ENCODE data around the gene COBLL1.
"Not testable (repeated sequence)": the region's sequence is repeated elsewhere in the genome, so short reads cannot be mapped to it uniquely, and the experiment has no call there.

The COBLL1 gene

DNA sequence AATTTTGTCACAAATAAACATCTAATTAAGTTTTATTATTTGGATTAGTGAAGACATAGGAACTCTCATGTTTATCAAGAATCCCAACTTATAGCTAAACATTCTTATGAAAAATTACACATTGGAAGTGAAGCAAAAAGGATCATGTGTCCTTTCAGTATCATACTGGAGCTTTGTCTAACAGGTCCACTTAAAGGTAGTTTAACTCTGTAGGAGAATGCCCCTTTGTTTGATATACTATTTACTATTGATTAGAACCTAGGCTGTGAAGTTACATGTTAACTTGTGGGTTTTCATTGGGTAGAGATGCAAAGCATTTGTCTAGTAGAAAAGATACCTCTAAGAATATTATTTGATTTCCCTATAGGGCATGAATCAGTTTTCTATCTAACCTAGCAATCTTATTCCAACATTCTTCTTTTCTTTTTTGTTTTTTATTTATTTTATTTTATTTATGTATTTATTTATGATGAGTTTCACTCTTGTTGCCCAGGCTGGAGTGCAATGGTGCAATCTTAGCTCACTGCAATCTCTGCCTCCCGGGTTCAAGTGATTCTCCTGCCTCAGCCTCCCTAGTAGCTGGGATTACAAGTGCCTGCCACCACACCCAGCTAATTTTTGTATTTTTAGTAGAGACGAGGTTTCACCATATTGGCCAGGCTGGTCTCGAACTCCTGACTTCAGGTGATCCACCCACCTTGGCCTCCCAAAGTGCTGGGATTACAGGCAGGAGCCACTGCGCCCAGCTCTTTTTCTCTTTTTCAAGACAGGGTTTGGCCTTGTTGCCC, 18.5 kb upstream of the COBLL1 start:
- not testable (repeated sequence) for DNase-seq (ENCODE audit: low read depth in 2 of 2)

DNA sequence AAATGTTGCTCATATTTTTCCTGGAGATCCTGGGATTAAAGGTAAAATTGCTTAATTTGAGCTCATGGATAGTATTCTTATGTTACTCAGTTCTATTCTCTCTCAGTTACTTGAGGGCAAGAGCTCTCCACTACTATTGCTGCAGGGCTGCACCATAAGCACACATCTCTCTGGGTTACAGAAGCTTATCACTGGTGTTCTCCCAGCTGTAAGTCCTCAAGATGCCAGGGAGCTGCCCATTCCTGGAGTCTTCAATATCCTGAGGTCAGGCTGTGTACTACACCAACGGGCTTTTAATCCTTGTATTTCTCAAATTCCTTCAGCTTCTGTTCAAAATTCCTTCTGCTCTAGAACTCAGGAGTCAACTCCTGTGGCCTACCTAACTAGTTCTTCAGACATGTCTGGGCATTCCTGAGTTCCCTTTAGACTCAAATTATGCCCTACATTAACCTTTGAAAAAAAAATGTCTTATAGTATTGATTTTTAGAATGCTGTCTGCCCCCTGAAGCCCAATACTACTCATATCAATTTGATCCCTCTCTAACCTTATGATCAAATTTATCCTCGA, 17.7 kb upstream of the COBLL1 start:
- DNase-seq (ENCODE audit: low read depth in 2 of 2), result no peak

DNA sequence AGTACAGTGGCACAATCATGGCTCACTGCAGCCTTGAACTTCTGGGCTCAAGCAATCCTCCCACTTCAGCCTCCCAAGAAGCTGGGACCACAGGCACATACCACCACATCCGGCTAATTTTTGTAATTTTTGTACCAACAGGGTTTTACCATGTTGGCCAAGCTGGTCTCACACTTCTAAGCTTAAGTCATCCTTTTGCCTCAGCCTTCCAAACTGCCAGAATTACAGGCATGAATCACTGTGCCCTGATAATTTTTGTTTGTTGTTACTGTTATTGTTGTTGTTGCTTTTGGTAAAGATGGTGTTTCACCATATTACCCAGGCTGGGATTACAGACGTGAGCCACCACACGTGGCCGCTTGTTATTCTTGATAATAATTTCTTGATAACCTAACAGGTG, 10.5 kb upstream of the COBLL1 start:
- DNase-seq (ENCODE audit: low read depth in 2 of 2), result no peak

DNA sequence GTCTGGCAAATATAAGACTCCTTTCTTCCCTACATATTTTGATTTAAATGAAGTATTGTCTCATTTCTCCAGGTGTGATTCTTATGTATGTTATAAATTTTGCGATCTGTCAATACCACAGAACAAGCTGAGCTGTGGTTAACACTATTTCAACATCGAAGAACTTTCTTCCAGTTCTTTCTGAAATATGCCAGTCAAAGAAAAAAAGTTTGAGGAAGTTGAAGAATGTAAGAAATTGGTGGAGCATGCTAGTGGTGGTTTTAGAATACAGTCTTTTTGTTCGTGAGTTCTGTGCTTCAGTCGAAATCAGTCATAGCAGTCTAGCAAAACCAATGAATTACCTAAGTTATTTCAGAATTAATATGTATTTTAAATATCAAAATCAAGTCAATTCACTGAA, 8.6 kb upstream of the COBLL1 start:
- DNase-seq (ENCODE audit: low read depth in 2 of 2), result no peak

DNA sequence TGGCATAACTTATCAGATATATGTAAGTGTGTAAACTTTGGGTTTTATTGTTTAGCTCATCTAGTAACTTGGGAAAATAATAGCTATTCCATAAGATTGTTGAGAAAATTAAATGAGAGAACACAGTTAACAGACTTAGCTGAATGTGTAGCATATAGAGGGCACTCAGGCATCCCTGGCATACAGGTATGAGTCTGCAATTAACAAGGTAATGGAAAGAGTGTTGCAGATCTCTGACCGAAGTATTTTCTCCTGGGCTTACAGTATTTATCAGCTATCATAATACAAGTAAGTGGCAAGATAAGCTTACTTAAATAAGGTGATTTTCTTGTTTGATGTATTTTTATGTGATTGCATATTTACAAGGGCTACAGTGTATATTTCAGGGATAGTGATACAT, 7.9 kb upstream of the COBLL1 start:
- no peak for DNase-seq (ENCODE audit: low read depth in 2 of 2)

DNA sequence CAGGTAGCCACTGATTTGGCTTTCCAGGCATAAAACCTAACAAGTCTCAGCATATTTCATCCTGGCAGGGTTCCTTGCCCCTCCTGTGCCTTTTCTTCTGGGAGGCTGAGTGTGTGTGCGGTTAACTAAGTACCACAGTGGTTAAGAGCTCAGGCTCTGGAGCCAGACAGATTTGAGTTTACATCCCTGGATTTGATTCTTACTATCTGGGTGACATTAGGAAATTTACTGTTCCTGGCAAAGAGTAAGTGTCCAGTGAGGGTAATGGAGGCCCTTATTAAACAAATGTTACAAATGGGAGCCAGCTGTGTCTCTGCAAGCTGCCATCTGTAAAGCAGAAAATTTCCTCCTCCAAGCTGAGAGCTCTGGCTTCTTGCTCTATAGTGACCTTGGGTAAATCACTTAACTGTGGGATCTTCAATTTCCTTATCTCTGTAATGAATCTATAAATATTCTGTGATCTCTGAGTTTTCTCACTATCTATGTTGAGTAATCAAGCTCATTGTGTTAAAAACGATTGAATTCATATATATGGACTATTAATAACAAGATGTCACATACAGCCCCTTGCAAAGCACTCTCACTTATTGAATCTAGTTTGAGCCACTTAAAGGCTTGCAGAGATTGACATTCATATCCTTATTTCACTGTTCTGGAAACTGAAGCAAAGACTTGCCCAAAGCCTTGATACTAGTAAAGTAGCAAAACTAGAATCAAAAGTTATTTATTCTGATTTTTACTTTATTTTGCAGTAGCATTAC, 6.5 kb upstream of the COBLL1 start:
- no peak for DNase-seq (ENCODE audit: low read depth in 2 of 2)

DNA sequence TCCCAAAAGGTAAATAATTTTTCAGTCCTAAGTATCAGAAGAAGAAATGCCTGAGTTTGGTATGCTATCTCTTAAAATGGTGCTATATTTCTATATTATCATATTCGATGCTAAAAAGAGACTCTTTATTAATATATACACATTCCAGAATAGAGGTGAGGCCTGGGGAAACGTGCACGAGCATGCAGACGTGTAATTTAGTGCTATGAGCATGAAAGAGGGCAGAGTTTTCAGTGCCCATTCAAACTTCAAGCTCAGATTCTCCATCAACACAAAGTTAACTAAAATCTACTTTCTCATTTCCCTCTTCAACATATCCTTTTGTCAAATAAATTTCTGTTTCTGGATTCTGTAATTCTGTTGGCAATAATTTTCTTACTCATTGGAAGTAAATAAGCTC, 5.7 kb upstream of the COBLL1 start:
- DNase-seq (ENCODE audit: low read depth in 2 of 2), result no peak

DNA sequence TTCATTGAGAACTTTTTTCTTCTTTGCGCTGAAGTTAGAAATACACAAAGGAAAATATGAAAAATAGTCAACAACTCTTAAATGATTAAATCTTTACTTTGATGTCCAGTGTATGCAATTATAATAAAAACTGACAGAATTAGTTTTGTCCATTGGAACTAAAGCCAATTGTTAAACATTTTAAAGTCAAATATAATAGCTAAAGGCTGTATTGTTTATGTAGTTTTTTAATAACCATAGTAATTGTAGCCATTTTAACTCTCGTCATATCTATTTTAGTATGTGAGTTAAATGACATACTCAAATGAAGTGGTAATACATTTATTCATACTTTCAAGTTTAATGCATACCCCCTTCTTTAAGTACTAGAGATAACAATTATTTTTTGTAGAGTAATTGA, 4.7 kb upstream of the COBLL1 start:
- no peak for DNase-seq (ENCODE audit: low read depth in 2 of 2)

DNA sequence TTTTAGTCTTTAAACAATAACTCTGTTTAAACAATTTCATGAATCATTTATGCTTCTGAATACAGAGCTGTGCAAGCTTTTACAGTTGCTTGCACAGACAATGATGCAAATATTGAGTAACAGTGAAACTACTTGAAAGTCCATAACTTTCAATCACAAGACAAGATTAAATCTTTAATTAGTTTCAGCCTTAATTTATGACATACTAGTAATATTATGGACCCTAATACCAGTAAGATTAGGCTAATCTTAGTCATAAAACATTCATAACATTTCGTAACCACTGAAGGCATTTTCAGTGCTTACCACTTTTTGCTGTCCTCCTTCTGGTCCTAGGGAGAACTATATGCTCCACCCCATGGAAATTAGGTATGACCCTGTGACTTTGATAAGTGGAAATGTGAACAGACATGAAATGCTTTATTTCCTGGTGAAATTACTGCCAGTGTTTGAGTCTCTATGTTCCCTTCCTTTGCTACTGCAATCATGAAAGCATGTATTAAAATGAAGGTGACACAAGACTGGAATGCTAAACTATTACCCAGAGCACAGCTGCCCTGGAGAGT, 1.8 kb upstream of the COBLL1 start:
- no peak for DNase-seq (ENCODE audit: low read depth in 2 of 2)

DNA sequence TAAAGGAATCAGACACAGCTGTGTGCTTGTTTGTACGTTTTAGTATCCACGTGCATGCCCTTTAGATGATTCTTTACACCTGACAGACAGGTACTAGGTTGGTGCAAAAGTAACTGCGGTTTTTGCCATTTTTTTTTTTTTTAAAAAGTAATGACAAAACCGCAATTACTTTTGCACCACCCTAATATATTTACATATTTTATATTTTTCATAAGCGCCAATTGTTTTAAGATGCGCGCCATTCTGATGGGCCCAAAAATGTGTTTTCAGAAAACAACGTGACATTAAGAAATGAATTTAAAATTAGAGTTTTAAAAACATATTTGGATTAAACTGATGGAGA, 972 bp upstream of the COBLL1 start:
- DNase-seq (ENCODE audit: low read depth in 2 of 2), result no peak

DNA sequence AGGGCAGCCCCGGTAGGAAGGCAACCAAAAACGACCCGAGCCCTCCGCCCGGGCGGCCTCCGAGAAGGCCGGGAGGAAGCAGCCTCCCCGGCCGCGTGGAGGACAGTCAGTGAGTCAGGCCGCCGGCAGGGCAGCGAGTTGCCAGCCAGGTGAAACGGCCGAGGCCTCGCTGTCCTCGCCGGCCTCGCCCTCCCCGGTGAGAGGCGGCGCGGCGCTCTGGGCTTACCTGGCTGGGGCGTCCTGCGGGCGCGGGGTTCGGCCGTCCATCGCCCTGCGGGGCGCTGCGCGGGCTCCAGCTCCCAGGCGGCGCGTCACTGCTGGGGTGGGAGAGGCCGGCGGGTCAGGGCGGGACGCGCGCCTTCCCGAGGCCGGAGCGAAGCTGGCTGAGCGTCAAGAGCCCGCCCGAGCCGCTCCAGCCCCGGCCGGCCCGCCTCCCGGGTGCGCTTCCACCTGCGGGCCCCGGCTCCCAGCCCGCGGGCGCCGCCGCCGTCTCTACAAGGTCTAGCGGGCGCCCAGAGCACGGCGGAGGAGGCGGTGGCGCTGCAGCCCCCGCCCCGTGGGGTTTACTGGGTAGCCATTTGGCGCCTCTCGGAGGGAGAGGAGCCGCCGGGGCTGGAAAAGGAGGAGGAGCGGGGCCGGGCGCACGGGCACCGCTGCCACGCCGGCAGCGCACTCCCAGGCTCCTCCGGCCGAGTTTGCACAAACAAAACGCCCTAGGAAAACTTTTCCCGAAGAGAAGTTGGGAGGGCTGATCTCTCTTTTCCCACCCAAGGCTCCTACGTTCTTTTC, 499 bp downstream of the COBLL1 start:
- DNase-seq (ENCODE audit: low read depth in 2 of 2), result no peak

DNA sequence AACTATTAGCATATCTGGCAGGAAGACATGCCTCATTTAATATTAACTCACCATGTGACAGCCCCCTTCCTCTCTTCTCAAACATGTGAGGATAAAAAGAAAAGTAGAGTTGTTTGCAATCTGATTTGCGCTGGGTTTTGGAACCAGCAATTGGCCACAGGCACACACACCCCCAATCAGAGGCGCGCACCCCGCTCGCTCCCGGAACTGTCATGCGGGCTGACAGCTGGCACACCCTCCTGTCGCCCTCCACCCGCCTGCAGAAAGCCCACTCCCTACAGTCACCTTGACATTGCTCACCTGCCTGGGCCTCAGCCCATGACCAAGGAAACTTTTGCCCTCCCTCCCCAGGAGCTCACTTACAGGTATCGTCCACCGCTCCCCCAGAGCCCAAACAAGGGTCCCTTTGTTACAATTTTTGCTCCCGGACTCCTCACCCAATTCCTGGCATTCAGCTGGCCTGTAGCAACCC, 1.1 kb downstream of the COBLL1 start:
- no peak for DNase-seq (ENCODE audit: low read depth in 2 of 2)

DNA sequence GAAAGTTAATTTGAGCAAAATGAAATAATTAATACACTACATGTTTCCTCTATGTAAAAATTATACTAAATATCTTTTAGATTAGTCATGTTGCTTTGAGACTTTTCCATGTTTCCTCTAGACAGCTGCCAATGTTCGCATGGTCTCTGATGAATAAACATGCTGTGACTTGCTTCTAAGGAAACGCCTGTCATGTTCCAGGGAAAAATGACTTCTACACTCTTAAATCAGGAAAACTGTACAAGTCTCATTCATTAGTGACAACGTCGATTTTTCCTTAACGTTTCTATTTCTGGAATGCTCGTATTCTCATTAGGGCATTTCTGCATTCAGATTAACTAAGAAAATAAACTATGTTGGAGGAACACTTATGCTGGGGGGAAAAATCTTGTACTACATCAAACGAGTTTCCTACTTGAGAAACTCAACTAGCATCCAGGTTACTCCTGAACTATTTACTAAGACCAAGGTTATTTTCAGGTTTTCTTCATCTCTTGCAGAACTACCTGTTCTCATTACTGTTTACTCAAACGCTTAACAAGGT, 1.6 kb downstream of the COBLL1 start:
- no peak for DNase-seq (ENCODE audit: low read depth in 2 of 2)

DNA sequence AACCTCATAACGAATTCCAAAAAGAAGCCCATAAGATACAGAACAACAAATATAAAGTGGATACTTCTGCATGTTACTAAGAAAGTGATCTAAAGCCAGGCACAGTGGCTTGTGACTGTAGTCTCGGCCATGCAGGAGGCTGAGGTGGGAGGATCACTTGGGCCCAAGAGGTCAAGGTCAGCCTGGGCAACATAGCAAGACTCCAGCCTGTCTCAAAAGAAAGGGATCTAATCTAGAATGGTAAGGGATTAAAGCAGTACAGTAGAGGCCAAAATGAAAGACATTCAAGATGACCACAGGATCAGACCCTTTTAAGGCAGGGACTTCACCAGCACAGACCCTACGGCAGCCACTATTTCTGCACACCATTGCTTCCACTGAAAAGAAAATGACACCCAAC, 3.8 kb downstream of the COBLL1 start:
- no peak for DNase-seq (ENCODE audit: low read depth in 2 of 2)

DNA sequence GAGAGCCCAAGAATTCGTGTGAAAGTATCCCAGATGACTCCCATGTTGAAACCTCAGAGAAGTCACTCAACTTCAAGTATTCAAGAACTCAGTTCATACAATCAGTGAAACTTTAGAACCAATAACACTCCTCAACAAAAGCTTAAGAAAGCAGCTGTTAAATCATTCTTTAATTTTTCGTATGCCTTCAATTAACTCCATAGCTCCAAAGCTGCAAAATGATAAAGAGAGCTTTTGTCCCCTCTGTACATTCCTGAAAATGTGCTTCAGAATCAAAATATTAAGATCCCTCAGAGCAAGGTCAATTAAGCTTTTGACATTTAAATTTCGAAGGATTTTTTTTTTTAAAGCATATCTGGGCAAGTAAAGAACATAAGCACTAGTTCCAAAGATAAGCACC, 4.7 kb downstream of the COBLL1 start:
- no peak for DNase-seq (ENCODE audit: low read depth in 2 of 2)

DNA sequence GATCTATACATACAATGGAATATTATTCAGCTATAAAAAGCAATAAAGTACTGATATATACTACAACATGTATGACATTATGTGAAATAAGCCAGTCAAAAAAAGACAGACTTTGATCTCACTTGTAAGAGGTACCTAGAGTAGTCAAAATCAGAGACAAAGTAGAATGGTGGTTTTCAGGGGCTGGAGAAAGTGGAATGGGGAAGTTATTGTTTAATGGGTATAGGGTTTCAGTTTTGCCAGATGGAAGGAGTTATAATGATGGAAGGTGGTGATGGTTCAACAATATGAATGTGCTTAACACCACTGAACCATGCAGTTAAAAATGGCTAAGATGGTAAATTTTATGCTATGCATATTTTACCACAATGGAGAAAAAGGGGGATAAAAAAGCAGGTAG, 6.3 kb downstream of the COBLL1 start:
- DNase-seq (ENCODE audit: low read depth in 2 of 2), result no peak

DNA sequence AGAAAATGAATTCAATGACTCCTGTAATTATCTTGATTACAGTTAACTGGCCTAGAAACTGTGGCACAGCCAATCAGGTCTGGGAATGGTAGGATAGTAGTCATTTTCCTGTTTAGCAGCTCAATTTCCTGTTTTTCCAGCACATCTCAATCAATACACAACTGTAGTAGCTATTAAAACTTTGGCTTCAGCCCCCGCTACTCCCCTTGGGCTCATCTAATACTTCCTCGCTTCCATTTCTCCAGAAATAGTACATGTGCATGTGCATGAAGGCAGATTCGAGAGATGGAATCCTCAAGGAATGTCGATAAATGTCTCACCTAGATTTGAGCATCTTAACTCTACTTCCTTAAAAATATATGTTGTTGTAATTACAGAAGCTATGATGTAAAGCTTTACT, 9.7 kb downstream of the COBLL1 start:
- no peak for DNase-seq (ENCODE audit: low read depth in 2 of 2)

DNA sequence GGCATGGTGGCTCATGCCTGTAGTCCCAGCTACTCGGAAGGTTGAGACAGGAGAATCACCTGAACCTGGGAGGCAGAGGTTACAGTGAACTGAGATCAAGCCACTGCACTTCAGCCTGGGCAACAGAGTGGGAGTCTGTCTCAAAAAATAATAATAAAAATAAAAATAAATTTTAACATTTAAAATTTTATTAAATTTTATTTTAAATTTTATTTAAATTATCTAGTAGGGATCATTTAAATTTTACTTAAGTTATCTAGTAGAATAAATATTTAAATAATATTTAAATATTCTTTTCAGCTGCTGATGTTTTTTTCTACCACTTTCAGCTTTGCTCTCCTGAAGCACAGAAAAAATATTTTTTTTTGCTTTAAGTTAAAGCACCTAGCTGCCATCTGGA, 10.4 kb downstream of the COBLL1 start:
- no peak for DNase-seq (ENCODE audit: low read depth in 2 of 2)

DNA sequence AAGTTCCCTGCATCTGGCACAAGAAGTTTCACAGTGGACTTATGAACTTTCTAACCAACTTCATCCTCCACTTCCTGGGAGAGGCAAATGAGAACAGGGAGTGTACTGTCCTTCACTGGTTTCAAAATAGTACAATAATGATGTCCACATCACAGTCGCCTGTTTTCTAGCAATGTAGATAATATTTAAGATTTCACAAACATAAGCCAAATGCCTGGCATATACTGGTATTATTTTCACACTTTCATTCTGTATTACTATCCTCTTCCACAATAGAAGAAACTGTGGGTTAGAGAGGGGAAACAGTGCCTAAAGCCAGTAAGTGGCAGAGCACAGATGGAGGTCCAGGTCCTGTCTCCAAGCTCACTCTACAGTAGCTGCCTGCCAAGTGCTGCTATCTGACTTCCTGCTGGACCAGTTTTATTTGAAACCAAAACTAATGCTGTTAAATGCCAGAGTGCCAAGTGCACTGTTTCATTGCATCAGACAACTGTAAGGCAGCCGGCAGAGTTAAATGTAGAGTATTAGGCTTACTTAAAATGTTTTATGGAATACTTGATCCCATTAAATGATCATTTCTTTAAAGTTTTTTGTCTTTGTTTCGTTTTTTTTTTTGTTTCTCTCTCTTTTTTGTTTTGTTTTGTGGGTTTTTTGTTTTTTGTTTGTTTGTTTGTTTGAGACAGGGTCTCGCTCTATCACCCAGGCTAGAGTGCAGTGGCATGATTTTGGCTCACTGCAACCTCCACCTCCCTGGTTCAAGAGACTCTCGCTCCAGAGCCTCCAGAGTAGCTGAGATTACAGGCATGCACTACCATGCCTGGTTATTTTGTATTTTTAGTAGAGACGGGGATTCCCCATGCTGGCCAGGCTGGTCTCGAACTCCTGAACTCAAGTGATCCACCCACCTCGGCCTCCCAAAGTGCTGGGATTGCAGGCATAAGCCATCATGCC, 15.1 kb downstream of the COBLL1 start:
- no peak for DNase-seq (ENCODE audit: low read depth in 2 of 2)

DNA sequence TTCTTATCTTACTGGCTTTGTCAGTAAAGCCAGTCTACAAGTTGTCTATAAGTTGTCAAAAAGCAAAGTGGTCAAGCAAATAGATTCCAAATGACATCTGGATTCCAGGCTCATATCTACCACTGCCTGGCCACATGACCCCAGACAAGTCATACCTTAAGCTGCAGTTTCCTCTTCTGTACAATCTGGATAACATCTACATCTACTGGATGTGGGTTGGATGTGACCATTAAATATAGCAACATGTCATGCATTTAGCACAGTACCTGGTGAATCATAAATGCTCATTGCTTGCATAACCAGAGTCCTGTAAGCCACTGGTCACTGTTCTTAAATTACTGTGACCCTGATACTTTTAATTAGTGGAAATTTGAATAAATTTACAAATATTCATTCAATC, 16.8 kb downstream of the COBLL1 start:
- DNase-seq (ENCODE audit: low read depth in 2 of 2), result no peak

DNA sequence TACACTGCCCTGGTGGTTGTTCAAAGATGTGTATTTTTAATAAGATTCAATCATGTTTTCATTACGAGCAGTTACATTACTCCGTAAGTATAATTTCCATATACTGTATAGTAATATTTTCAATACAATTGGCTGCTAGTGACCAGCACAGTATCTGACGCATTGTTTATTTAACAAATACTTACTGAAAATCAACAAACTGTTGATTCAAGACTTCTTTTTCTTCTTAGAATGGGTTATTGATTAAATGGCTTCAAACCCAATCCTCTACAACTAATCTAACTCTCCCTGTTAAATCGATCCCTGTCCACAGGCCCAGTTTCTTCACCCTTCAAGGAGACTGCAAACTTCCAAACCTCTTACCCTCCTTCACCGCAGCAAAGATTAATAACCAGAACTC, 18.5 kb downstream of the COBLL1 start:
- DNase-seq (ENCODE audit: low read depth in 2 of 2), result no peak
